PC-3 (cell line): ENCODE results near the gene MYO5A. TPM values are rescaled to one million over a fixed set of nuclear protein-coding genes. Genes with fewer than 3 reads are reported as not detected.

Experiments used
- ATAC-seq: fragments of 200-7000 bp; cut with Tn5 transposase; 2 replicates; pipeline ENCODE4 v1.9.1; 2020; ENCODE audit warnings: mild to moderate bottlenecking, moderate library complexity
- BruUV-seq: library from RNA; stranded (reverse); fragments of 400-500 nt; replicated peaks from 2 replicates; lab custom pipeline; 2021; lab: Mats Ljungman, UMichigan
- CTCF ChIA-PET: fragments of 300-600 bp; sonication (Branson Sonifier 250); formaldehyde crosslinking; loops from one replicate; lab custom pipeline; 2022; ENCODE audit warnings: antibody characterized with exemption; lab: Charles Lee
- POLR2A ChIA-PET: fragments of 300-600 bp; sonication (Branson Sonifier 250); formaldehyde crosslinking; loops from one replicate; lab custom pipeline; 2022; ENCODE audit warnings: antibody characterized with exemption; ENCODE audit not compliant: unreplicated experiment; lab: Charles Lee
- DNase-seq: peaks from one replicate; pipeline ENCODE4 v3.0.0-alpha.2; 2015
- H2AFZ ChIP-seq: fragments of 300-600 bp; sonication (generic); 2 replicates; pipeline ENCODE4 v1.6.0; 2016; ENCODE audit warnings: antibody characterized with exemption, low read length
- H3F3A ChIP-seq: fragments of 300-600 bp; sonication (generic); one replicate; pipeline ENCODE4 v1.6.0; 2017; ENCODE audit warnings: antibody characterized with exemption, low read length, control low read depth, mild to moderate bottlenecking; ENCODE audit not compliant: unreplicated experiment
- H3K27ac ChIP-seq: fragments of 300-600 bp; sonication (generic); 2 replicates; pipeline ENCODE4 v1.5.1; 2016; ENCODE audit warnings: mild to moderate bottlenecking, low read length
- H3K27me3 ChIP-seq: fragments of 300-600 bp; sonication (generic); 2 replicates; pipeline ENCODE4 v1.6.1; 2016; ENCODE audit warnings: low read length, mixed read lengths
- H3K36me3 ChIP-seq: fragments of 300-600 bp; sonication (generic); 2 replicates; pipeline ENCODE4 v1.6.1; 2016; ENCODE audit warnings: low read depth, mixed run types, low read length, mixed read lengths
- H3K4me1 ChIP-seq: fragments of 300-600 bp; sonication (generic); 2 replicates; pipeline ENCODE4 v1.5.1; 2016; ENCODE audit warnings: low read length; ENCODE audit not compliant: insufficient read depth
- H3K4me2 ChIP-seq: fragments of 300-600 bp; sonication (generic); 2 replicates; pipeline ENCODE4 v1.6.0; 2016; ENCODE audit warnings: low read length
- H3K4me3 ChIP-seq: fragments of 300-600 bp; sonication (generic); 2 replicates; pipeline ENCODE4 v1.5.1; 2016; ENCODE audit warnings: mild to moderate bottlenecking, low read length, mixed read lengths
- H3K79me2 ChIP-seq: fragments of 300-600 bp; sonication (generic); 2 replicates; pipeline ENCODE4 v1.6.1; 2017; ENCODE audit warnings: low read length, mixed read lengths
- H3K9ac ChIP-seq: fragments of 300-600 bp; sonication (generic); 2 replicates; pipeline ENCODE4 v1.6.0; 2016; ENCODE audit warnings: mild to moderate bottlenecking, low read length
- H3K9me2 ChIP-seq: fragments of 300-600 bp; sonication (generic); replicated peaks from 2 replicates; pipeline ENCODE4 v1.6.1; 2016; ENCODE audit warnings: mixed run types, low read length, mixed read lengths
- H3K9me3 ChIP-seq: fragments of 300-600 bp; sonication (generic); 2 replicates; pipeline ENCODE4 v1.6.1; 2016; ENCODE audit warnings: low read length, mixed read lengths
- H4K20me1 ChIP-seq: fragments of 300-600 bp; sonication (generic); 2 replicates; pipeline ENCODE4 v1.6.1; 2016; ENCODE audit warnings: low read length, mixed read lengths
- EZH2 ChIP-seq: fragments of 300-600 bp; sonication (generic); IDR thresholded peaks from one replicate; pipeline ENCODE4 v1.6.1; 2017; ENCODE audit warnings: antibody characterized with exemption, mild to moderate bottlenecking, low read length; ENCODE audit not compliant: unreplicated experiment
- EZH2phosphoT487 ChIP-seq: fragments of 300-600 bp; sonication (generic); IDR thresholded peaks from 2 replicates; pipeline ENCODE4 v1.6.1; 2018; ENCODE audit warnings: mild to moderate bottlenecking, antibody characterized with exemption, low read length, borderline replicate concordance
- intact Hi-C: fragments of 100-400 bp; cut with micrococcal nuclease; formaldehyde crosslinking; loops from 2 replicates; pipeline ENCODE4 v1.9.0; 2023
- total RNA-seq: library from RNA; depleted of rRNA; stranded (reverse); fragments of >200 nt; gene quantifications from 2 replicates; pipeline ENCODE4 v1.2.3, GENCODE V29; 2014
- TF ChIP-seq, protein P1 (sequence below): fragments of 300-600 bp; sonication (generic); conservative IDR thresholded peaks from 2 replicates; pipeline ENCODE4 v1.5.1; 2017; ENCODE audit warnings: antibody characterized with exemption, low read depth, mild to moderate bottlenecking, low read length

MYO5A gene
- total RNA-seq, 1 experiment from 2014 or later, result 42.1 TPM

DNA sequence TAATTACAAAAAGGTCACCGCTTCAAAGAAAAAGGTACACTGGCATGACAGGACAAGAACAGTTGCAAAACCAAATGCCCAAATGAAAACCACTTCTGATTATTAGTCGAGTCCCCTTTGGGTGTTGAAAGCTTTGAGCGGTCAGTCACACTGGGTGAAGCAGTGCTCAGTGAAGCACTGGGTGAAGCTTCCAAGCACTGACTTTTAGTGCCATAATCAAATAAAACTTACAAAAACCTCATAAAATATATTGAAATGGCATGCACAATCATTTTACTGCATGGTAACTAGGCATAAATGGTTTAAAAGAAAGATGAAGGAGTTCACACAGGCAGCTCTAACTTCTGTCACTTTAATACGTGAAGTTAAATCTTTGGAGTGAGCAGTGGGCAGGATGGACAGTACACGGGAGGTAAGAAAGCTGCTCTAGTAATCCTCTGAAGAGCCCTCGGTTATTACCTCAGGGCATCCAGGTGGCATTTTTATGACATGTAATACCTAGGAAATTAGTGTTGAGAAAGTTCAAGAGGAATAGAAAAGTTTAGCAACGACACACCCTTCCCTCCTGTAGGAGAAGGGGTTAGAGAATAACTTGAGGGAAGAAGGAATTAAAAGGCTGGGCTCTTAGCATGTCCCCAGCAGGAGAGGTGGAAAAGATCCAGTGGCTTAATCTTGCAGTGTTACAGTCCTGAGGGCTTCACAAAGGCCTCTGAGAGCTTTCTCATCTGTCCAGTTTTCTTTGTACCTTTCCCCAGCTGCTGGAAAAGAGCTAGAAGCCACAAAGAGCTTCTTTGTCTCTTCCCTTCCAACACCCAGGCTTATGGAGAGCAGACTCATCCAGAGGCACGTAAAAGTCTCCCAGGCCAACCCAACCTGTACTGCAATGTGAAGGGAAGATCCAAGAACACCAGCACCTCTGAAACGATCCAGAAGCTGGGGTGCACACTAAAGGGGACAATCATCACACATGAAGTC lies 168.2 kb downstream of the MYO5A start:
- Histone ChIP-seq H3K4me2 (peak overlapping the region; percentile 38), H2AFZ (no peak overlapping the region), H4K20me1 (no peaks in the 10 kb centered on the region), H3K9ac (no peak overlapping the region), H3K4me1 (peaks cover 25% of the 10 kb centered on the region), H3F3A (no peaks in the 10 kb centered on the region), H3K36me3 (peaks cover 5% of the 10 kb centered on the region), H3K27me3 (no peaks in the 10 kb centered on the region), H3K9me3 (no peaks in the 10 kb centered on the region), H3K4me3 (no peak overlapping the region), H3K79me2 (no peaks in the 10 kb centered on the region), H3K27ac (peak overlapping the region; percentile 63), H3K9me2 (no peaks in the 10 kb centered on the region)
- ATAC-seq, result peak; percentile 74
- no TSS peak for BruUV-seq
- ChIA-PET CTCF (no interaction called here), POLR2A (no interaction called here)
- peak; percentile 40 for DNase-seq
- intact Hi-C loops, result no loop called here
- TF ChIP-seq, protein P1, sequence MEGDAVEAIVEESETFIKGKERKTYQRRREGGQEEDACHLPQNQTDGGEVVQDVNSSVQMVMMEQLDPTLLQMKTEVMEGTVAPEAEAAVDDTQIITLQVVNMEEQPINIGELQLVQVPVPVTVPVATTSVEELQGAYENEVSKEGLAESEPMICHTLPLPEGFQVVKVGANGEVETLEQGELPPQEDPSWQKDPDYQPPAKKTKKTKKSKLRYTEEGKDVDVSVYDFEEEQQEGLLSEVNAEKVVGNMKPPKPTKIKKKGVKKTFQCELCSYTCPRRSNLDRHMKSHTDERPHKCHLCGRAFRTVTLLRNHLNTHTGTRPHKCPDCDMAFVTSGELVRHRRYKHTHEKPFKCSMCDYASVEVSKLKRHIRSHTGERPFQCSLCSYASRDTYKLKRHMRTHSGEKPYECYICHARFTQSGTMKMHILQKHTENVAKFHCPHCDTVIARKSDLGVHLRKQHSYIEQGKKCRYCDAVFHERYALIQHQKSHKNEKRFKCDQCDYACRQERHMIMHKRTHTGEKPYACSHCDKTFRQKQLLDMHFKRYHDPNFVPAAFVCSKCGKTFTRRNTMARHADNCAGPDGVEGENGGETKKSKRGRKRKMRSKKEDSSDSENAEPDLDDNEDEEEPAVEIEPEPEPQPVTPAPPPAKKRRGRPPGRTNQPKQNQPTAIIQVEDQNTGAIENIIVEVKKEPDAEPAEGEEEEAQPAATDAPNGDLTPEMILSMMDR, result no peak
- no peak for TF ChIP-seq EZH2phosphoT487
- TF ChIP-seq EZH2, result no peak

- ChIA-PET CTCF (no interaction called here), POLR2A (no interaction called here)
- H3K4me3 ChIP-seq, result no peak overlapping the region
- no peaks in the 10 kb centered on the region for H3F3A ChIP-seq
- no peaks in the 10 kb centered on the region for H3K79me2 ChIP-seq
- H3K27ac ChIP-seq, result peak overlapping the region; percentile 63
- TF ChIP-seq EZH2 (no peak), EZH2phosphoT487 (no peak)
- TF ChIP-seq, protein P1, result no peak
- intact Hi-C loops, result no loop called here
- no peak overlapping the region for H2AFZ ChIP-seq
- no peaks in the 10 kb centered on the region for H3K9me3 ChIP-seq
- H3K36me3 ChIP-seq, result peaks cover 5% of the 10 kb centered on the region
- H3K4me2 ChIP-seq, result no peak overlapping the region; the same call in 1 of the 2 replicates
- no peak overlapping the region for H3K9ac ChIP-seq
- DNase-seq (no peak), ATAC-seq (no peak)
- peaks cover 25% of the 10 kb centered on the region for H3K4me1 ChIP-seq
- H3K9me2 ChIP-seq, result no peaks in the 10 kb centered on the region
- no peaks in the 10 kb centered on the region for H3K27me3 ChIP-seq
- no peaks in the 10 kb centered on the region for H4K20me1 ChIP-seq
- no TSS peak for BruUV-seq
Measured at GRCh38 chr15:52359722-52360121, 169.0 kb downstream of the MYO5A start.

DNA sequence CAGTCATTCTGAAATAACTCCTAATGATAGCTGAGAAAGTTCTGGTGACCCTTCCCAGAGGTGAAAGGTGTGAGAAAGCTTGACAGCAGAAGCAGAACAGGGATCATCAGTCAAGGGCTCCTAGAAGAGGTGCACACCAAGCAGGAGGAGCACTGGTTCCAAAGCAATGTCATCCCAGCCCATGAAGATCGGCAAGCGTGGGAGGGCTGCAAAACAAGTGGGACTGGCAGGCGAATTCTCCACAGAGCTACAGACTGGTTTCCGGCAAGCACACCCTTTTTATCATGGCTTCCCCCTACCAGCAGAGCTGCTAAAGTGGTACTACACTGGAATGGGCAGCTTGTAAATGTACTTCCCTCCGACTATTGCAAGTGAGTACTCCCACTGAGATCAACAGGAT lies 170.7 kb downstream of the MYO5A start:
- DNase-seq (no peak), ATAC-seq (no peak)
- no peak for TF ChIP-seq EZH2
- TF ChIP-seq EZH2phosphoT487, result no peak
- TF ChIP-seq, protein P1, result no peak
- no peak overlapping the region for H3K4me2 ChIP-seq
- no peak overlapping the region for H3K27ac ChIP-seq
- ChIA-PET CTCF (no interaction called here), POLR2A (no interaction called here)
- H4K20me1 ChIP-seq, result no peaks in the 10 kb centered on the region
- H3K9me2 ChIP-seq, result no peaks in the 10 kb centered on the region
- no peaks in the 10 kb centered on the region for H3K27me3 ChIP-seq
- BruUV-seq, result no TSS peak
- H3K36me3 ChIP-seq, result no peaks in the 10 kb centered on the region; the same call in 1 of the 2 replicates
- H2AFZ ChIP-seq, result no peak overlapping the region
- H3K79me2 ChIP-seq, result no peaks in the 10 kb centered on the region
- intact Hi-C loops, result no loop called here
- peaks cover 25% of the 10 kb centered on the region for H3K4me1 ChIP-seq
- no peaks in the 10 kb centered on the region for H3K9me3 ChIP-seq
- H3F3A ChIP-seq, result no peaks in the 10 kb centered on the region
- H3K4me3 ChIP-seq, result no peak overlapping the region
- H3K9ac ChIP-seq, result no peak overlapping the region
